ENCODE data around the gene CELF1.
"Not testable (repeated sequence)": the region's sequence is repeated elsewhere in the genome, so short reads cannot be mapped to it uniquely, and the experiment has no call there.

- TF ChIP-seq EZH2 (IDR thresholded peaks at IDR 0.05; ENCODE audit: low read length); CTCF (optimal IDR thresholded peaks at IDR 0.05 in 1 of 3, IDR thresholded peaks at IDR 0.05 in 1 of 3, conservative IDR thresholded peaks at IDR 0.05 in 1 of 3; ENCODE audit: extremely low read depth in 1 of 3, insufficient read depth in 2 of 3, low read length in 3 of 3): not testable (repeated sequence)
Observed at GRCh38 chr11:47562393-47562792, 9.5 kb upstream of the CELF1 start.

All from keratinocyte (primary cell).